ENCODE data around the gene FOXB1. TPM values are rescaled to one million over a fixed set of nuclear protein-coding genes. Genes with fewer than 3 reads are reported as not detected.

The FOXB1 gene
- total and polyA plus RNA-seq, 2 experiments from 2014 or later = 4.7 to 6.7 TPM

DNA sequence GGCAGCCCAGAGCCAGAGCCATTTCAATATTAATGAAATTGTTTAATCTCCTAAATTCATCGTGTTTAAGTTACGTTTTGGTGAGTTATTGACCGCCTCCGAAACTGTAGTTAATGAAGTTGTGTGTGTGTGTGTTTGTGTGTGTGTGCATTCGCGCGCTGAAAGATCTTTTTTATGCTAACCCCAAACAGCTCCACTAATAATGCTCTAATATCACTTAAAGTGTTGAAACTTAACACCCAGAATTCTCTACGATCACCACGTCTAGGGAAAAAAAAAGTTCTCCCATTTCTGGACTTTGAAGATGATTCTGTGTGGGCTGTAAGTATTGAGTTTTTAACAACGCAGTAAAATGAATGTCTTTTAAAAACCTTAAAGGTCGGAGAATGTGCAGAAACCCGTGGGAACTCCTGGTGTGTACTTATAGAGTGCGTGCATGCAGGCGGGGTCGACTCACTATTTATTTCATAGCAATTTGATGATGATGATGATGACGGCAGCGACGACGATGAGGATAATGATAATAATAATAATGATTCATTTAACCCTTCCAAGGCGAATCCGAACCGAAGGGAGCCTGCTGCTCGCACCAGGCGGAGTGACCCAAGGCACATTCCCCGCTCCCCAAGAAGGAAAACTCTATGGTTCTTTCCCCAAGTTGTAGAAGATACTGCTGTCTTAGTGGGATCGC, 1.4 kb upstream of the FOXB1 start:
- Mint-ChIP-seq H3K9me3 (no peaks in the 10 kb centered on the region), H3K27ac (no peak overlapping the region), H3K4me1 (peaks cover 63% of the 10 kb centered on the region), H3K27me3 (ENCODE audit: insufficient read depth, low read depth, poor library complexity) (peaks cover 76% of the 10 kb centered on the region), H3K36me3 (ENCODE audit: low read depth) (no peaks in the 10 kb centered on the region; the same call in 1 of the 3 replicates), H3K4me3 (peak overlapping the region; percentile 79)
- Histone ChIP-seq H3K4me1 (ENCODE audit: insufficient read depth) (peaks cover 45% of the 10 kb centered on the region), H2AFZ (no peak overlapping the region), H3K79me2 (replicated peaks; ENCODE audit: insufficient read depth) (peaks cover 24% of the 10 kb centered on the region), H3K9me2 (ENCODE audit: insufficient read depth) (no peaks in the 10 kb centered on the region), H3K27ac (ENCODE audit: low read depth) (no peak overlapping the region), H3F3A (replicated peaks; ENCODE audit: low read depth) (peaks cover 22% of the 10 kb centered on the region), H4K20me1 (replicated peaks; ENCODE audit: insufficient read depth) (0 out of 2 replicates have a peak, but pooled peaks cover 2% of the 10 kb centered on the region), H3K36me3 (ENCODE audit: insufficient read depth) (no peaks in the 10 kb centered on the region), H3K4me2 (peak overlapping the region; percentile 94), H3K4me3 (peak overlapping the region; percentile 82), H3K27me3 (ENCODE audit: insufficient read depth) (peaks cover 70% of the 10 kb centered on the region)
- TF ChIP-seq, protein P1, sequence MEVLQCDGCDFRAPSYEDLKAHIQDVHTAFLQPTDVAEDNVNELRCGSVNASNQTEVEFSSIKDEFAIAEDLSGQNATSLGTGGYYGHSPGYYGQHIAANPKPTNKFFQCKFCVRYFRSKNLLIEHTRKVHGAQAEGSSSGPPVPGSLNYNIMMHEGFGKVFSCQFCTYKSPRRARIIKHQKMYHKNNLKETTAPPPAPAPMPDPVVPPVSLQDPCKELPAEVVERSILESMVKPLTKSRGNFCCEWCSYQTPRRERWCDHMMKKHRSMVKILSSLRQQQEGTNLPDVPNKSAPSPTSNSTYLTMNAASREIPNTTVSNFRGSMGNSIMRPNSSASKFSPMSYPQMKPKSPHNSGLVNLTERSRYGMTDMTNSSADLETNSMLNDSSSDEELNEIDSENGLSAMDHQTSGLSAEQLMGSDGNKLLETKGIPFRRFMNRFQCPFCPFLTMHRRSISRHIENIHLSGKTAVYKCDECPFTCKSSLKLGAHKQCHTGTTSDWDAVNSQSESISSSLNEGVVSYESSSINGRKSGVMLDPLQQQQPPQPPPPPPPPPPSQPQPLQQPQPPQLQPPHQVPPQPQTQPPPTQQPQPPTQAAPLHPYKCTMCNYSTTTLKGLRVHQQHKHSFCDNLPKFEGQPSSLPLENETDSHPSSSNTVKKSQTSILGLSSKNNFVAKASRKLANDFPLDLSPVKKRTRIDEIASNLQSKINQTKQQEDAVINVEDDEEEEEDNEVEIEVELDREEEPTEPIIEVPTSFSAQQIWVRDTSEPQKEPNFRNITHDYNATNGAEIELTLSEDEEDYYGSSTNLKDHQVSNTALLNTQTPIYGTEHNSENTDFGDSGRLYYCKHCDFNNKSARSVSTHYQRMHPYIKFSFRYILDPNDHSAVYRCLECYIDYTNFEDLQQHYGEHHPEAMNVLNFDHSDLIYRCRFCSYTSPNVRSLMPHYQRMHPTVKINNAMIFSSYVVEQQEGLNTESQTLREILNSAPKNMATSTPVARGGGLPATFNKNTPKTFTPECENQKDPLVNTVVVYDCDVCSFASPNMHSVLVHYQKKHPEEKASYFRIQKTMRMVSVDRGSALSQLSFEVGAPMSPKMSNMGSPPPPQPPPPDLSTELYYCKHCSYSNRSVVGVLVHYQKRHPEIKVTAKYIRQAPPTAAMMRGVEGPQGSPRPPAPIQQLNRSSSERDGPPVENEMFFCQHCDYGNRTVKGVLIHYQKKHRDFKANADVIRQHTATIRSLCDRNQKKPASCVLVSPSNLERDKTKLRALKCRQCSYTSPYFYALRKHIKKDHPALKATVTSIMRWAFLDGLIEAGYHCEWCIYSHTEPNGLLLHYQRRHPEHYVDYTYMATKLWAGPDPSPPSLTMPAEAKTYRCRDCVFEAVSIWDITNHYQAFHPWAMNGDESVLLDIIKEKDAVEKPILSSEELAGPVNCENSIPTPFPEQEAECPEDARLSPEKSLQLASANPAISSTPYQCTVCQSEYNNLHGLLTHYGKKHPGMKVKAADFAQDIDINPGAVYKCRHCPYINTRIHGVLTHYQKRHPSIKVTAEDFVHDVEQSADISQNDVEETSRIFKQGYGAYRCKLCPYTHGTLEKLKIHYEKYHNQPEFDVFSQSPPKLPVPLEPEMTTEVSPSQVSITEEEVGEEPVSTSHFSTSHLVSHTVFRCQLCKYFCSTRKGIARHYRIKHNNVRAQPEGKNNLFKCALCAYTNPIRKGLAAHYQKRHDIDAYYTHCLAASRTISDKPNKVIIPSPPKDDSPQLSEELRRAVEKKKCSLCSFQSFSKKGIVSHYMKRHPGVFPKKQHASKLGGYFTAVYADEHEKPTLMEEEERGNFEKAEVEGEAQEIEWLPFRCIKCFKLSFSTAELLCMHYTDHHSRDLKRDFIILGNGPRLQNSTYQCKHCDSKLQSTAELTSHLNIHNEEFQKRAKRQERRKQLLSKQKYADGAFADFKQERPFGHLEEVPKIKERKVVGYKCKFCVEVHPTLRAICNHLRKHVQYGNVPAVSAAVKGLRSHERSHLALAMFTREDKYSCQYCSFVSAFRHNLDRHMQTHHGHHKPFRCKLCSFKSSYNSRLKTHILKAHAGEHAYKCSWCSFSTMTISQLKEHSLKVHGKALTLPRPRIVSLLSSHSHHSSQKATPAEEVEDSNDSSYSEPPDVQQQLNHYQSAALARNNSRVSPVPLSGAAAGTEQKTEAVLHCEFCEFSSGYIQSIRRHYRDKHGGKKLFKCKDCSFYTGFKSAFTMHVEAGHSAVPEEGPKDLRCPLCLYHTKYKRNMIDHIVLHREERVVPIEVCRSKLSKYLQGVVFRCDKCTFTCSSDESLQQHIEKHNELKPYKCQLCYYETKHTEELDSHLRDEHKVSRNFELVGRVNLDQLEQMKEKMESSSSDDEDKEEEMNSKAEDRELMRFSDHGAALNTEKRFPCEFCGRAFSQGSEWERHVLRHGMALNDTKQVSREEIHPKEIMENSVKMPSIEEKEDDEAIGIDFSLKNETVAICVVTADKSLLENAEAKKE (CRISPR knock-in tag; IDR thresholded peaks at IDR 0.05) = no peak
- peak; percentile 62 for TF ChIP-seq EZH2 (IDR thresholded peaks at IDR 0.05; ENCODE audit: low read depth, unreplicated experiment)
- ATAC-seq (no peak), DNase-seq (ENCODE audit: low spot score) (peak; percentile 45)

DNA sequence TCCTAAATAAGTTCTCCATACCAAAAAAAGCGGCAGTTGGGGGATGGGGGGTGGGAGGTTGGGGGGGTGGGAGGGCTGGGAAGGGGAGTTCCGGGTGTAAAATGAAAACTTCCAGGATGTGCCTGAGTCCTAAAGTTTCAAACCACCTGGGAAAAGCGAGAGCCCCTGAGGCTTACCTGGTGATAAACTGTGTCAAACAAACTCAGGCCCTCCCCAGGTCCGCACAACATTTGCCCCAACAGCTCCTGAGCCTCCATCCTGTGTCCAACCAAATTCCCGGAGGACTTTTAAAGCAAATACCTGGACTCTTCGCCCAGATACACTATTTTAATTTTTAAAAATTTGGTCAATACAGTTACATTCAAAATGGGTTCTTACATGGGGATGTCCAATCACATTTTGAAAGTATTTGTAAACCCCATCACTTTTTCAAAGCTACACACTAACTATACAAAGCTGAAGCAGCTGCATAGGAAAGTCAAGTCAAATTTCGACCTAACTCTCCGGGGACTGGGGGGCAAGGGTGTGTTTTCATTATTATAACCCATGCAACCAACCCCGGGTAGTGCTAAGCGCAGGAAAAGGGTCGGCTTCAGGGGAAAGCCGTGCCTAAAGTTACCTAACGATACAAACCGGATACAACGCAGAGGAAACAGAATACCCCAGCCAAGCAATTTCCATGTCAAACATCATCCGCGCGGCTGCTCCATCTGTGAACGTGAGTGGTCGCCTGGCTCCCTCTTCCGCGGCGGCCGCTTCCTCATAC, 685 bp upstream of the FOXB1 start:
- Histone ChIP-seq H2AFZ (peak overlapping the region; percentile 44; the same call in 1 of the 2 replicates), H3F3A (replicated peaks; ENCODE audit: low read depth) (peaks cover 22% of the 10 kb centered on the region), H3K4me2 (peak overlapping the region; percentile 94), H3K36me3 (ENCODE audit: insufficient read depth) (no peaks in the 10 kb centered on the region), H4K20me1 (replicated peaks; ENCODE audit: insufficient read depth) (0 out of 2 replicates have a peak, but pooled peaks cover 2% of the 10 kb centered on the region), H3K4me1 (ENCODE audit: insufficient read depth) (peaks cover 48% of the 10 kb centered on the region), H3K4me3 (peak overlapping the region; percentile 82), H3K9me2 (ENCODE audit: insufficient read depth) (no peaks in the 10 kb centered on the region), H3K79me2 (replicated peaks; ENCODE audit: insufficient read depth) (peaks cover 24% of the 10 kb centered on the region), H3K27ac (ENCODE audit: low read depth) (no peak overlapping the region), H3K27me3 (ENCODE audit: insufficient read depth) (peaks cover 76% of the 10 kb centered on the region)
- peaks cover 73% of the 10 kb centered on the region for H3K27me3 Mint-ChIP-seq (ENCODE audit: insufficient read depth, low read depth, poor library complexity)
- H3K4me1 Mint-ChIP-seq = peaks cover 62% of the 10 kb centered on the region
- H3K36me3 Mint-ChIP-seq (ENCODE audit: low read depth) = no peaks in the 10 kb centered on the region; the same call in 1 of the 3 replicates
- no peaks in the 10 kb centered on the region for H3K9me3 Mint-ChIP-seq
- DNase-seq (ENCODE audit: low spot score) = no peak
- H3K4me3 Mint-ChIP-seq = peak overlapping the region; percentile 79
- no peak overlapping the region for H3K27ac Mint-ChIP-seq
- ATAC-seq = no peak
- TF ChIP-seq ZNF331 (CRISPR knock-in tag; IDR thresholded peaks at IDR 0.05; ENCODE audit: low read depth) = no peak
- TF ChIP-seq EZH2 (IDR thresholded peaks at IDR 0.05; ENCODE audit: low read depth, unreplicated experiment) = peak; percentile 60
